Measurements from ENCODE around the gene FEM1C. TPM values are rescaled to one million over a fixed set of nuclear protein-coding genes. Genes with fewer than 3 reads are reported as not detected.

Gene FEM1C
- total RNA-seq, 1 experiment from 2014 or later = 27.5 TPM

- no peaks in the 10 kb centered on the region for H3K27me3 ChIP-seq (ENCODE audit: insufficient read depth, low read length)
- H3K4me1 ChIP-seq (ENCODE audit: control insufficient read depth in 1 of 2, insufficient read depth in 2 of 2, low read length in 2 of 2) = peaks cover 0 to 6% of the 10 kb centered on the region in 2 experiments; a peak in 1 of 4 replicates
- no peaks in the 10 kb centered on the region for H4K20me1 ChIP-seq (ENCODE audit: insufficient read depth)
- TF ChIP-seq ZNF274 (IDR thresholded peaks at IDR 0.05; ENCODE audit: low read depth, low read length) = no peak
- no peak for TF ChIP-seq MAX (IDR thresholded peaks at IDR 0.05)
- no peak for TF ChIP-seq JUND (IDR thresholded peaks at IDR 0.05)
- TF ChIP-seq ZFX (IDR thresholded peaks at IDR 0.05) = no peak
- no peak for TF ChIP-seq EZH2 (IDR thresholded peaks at IDR 0.05)
- TF ChIP-seq ELF1 (IDR thresholded peaks at IDR 0.05; ENCODE audit: borderline replicate concordance, low read depth) = no peak
- no peak for TF ChIP-seq TCF7L2 (IDR thresholded peaks at IDR 0.05; ENCODE audit: borderline replicate concordance, extremely low read depth, insufficient read depth, insufficient read length)
- TF ChIP-seq, protein P1, sequence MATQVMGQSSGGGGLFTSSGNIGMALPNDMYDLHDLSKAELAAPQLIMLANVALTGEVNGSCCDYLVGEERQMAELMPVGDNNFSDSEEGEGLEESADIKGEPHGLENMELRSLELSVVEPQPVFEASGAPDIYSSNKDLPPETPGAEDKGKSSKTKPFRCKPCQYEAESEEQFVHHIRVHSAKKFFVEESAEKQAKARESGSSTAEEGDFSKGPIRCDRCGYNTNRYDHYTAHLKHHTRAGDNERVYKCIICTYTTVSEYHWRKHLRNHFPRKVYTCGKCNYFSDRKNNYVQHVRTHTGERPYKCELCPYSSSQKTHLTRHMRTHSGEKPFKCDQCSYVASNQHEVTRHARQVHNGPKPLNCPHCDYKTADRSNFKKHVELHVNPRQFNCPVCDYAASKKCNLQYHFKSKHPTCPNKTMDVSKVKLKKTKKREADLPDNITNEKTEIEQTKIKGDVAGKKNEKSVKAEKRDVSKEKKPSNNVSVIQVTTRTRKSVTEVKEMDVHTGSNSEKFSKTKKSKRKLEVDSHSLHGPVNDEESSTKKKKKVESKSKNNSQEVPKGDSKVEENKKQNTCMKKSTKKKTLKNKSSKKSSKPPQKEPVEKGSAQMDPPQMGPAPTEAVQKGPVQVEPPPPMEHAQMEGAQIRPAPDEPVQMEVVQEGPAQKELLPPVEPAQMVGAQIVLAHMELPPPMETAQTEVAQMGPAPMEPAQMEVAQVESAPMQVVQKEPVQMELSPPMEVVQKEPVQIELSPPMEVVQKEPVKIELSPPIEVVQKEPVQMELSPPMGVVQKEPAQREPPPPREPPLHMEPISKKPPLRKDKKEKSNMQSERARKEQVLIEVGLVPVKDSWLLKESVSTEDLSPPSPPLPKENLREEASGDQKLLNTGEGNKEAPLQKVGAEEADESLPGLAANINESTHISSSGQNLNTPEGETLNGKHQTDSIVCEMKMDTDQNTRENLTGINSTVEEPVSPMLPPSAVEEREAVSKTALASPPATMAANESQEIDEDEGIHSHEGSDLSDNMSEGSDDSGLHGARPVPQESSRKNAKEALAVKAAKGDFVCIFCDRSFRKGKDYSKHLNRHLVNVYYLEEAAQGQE (IDR thresholded peaks at IDR 0.05; ENCODE audit: low read depth) = no peak
- TF ChIP-seq YY1 (IDR thresholded peaks at IDR 0.05; ENCODE audit: extremely low read depth, insufficient replicate concordance, low read depth, low read length) = no peak
- no peak for TF ChIP-seq POLR2A (IDR thresholded peaks at IDR 0.05; ENCODE audit: borderline replicate concordance, extremely low read depth, insufficient read depth, insufficient read length)
- no peak for TF ChIP-seq POLR2AphosphoS5 (IDR thresholded peaks at IDR 0.05; ENCODE audit: low read depth, low read length)
- no peak for TF ChIP-seq FOSL1 (IDR thresholded peaks at IDR 0.05; ENCODE audit: low read depth)
- no peak for TF ChIP-seq EGR1 (IDR thresholded peaks at IDR 0.05; ENCODE audit: low read depth)
- TF ChIP-seq SRF (IDR thresholded peaks at IDR 0.05; ENCODE audit: low read depth) = no peak
- TF ChIP-seq EZH2phosphoT487 (IDR thresholded peaks at IDR 0.05; ENCODE audit: borderline replicate concordance) = no peak
- no peak for TF ChIP-seq ATF3 (IDR thresholded peaks at IDR 0.05)
- no peaks in the 10 kb centered on the region for H3K79me2 ChIP-seq (ENCODE audit: insufficient read depth, low read length)
- H2AFZ ChIP-seq (ENCODE audit: low read depth, low read length, poor library complexity, severe bottlenecking) = no peak overlapping the region
- DNase-seq (ENCODE audit: low read depth, low spot score) (no peak), ATAC-seq (no peak)
- BruUV-seq (replicated peaks) = no TSS peak
- no peak overlapping the region for H3K4me3 ChIP-seq (replicated peaks in 1 of 2; ENCODE audit: low read depth in 1 of 2, low read length in 2 of 2)
- no peaks in the 10 kb centered on the region for H3K9me3 ChIP-seq (ENCODE audit: control insufficient read depth in 1 of 2, insufficient read depth in 1 of 2, low read depth in 1 of 2, low read length in 2 of 2)
- POLR2A ChIA-PET = no interaction called here
- CTCF ChIA-PET = no interaction called here
- RAD21 ChIA-PET (ENCODE audit: low non-redundant PET in 1 of 2, low total read pairs in 2 of 2, uncharacterized antibody in 2 of 2, unreplicated experiment in 2 of 2) = no interaction called here
- no peak overlapping the region for H3K4me2 ChIP-seq (ENCODE audit: low read length)
- H3K36me3 ChIP-seq (ENCODE audit: control insufficient read depth in 1 of 2, insufficient read depth in 2 of 2, low read length in 2 of 2) = no peaks in the 10 kb centered on the region
- H3K9ac ChIP-seq (ENCODE audit: low read length) = no peak overlapping the region
- no peak overlapping the region for H3K27ac ChIP-seq (ENCODE audit: low read depth, low read length)
- H3K9me2 ChIP-seq (ENCODE audit: insufficient read depth) = no peaks in the 10 kb centered on the region
- intact Hi-C loops (cut with micrococcal nuclease) = no loop called here
These were observed 49.8 kb downstream of the FEM1C start for GRCh38 chr5:115494570-115495289.

Data from HCT116 (cell line).